HAP-1 (cell line): Measurements from ENCODE around the gene JPH2.

Source experiments
- DNase-seq, 2 experiments: peaks; one replicate each; pipeline ENCODE4 v3.0.0-alpha.2; 2016 to 2020; ENCODE audit warnings: low spot score in 2 of 2
- H3K27me3 ChIP-seq: fragments of 250-450 bp; sonication (Bioruptor Pico); 2 replicates; pipeline ENCODE4 v1.5.1; 2020; ENCODE audit warnings: low read depth, mild to moderate bottlenecking, moderate library complexity
- H3K36me3 ChIP-seq: fragments of 250-450 bp; sonication (Bioruptor Pico); replicated peaks from 2 replicates; pipeline ENCODE4 v1.5.1; 2020; ENCODE audit warnings: mild to moderate bottlenecking
- H3K4me1 ChIP-seq: fragments of 250-450 bp; sonication (Bioruptor Pico); 2 replicates; pipeline ENCODE4 v1.5.1; 2020; ENCODE audit warnings: mild to moderate bottlenecking
- H3K4me3 ChIP-seq: fragments of 250-450 bp; sonication (Bioruptor Pico); 2 replicates; pipeline ENCODE4 v1.5.1; 2020; ENCODE audit warnings: mild to moderate bottlenecking, moderate library complexity
- H3K9me3 ChIP-seq: fragments of 250-450 bp; sonication (Bioruptor Pico); 2 replicates; pipeline ENCODE4 v1.5.1; 2020; ENCODE audit warnings: mild to moderate bottlenecking, moderate library complexity
- in situ Hi-C: fragments of 300-500 bp; cut with MboI; formaldehyde crosslinking; loops from 3 replicates; pipeline ENCODE4 v1.14.3; 2020; ENCODE audit warnings: low sequenced_read_pairs, inconsistent platforms, mixed read lengths

The JPH2 gene

GRCh38 chr20:44188752-44189151 lies 1.8 kb upstream of the JPH2 start:
- no peaks in the 10 kb centered on the region for H3K36me3 ChIP-seq
- no peaks in the 10 kb centered on the region for H3K4me1 ChIP-seq
- in situ Hi-C loops, result loop anchor here (5.0 kb wide), 1 partner anchor 71 kb away; no protein-coding TSS in a partner anchor
- H3K27me3 ChIP-seq, result peaks cover 8% of the 10 kb centered on the region
- H3K9me3 ChIP-seq, result no peaks in the 10 kb centered on the region
- no peak for DNase-seq
- H3K4me3 ChIP-seq, result no peak overlapping the region

- Histone ChIP-seq H3K27me3 (peaks cover 8% of the 10 kb centered on the region), H3K36me3 (no peaks in the 10 kb centered on the region), H3K4me1 (no peaks in the 10 kb centered on the region), H3K9me3 (no peaks in the 10 kb centered on the region), H3K4me3 (no peak overlapping the region)
- no peak for DNase-seq
- in situ Hi-C loops, result loop anchor here (5.0 kb wide), 1 partner anchor 71 kb away; no protein-coding TSS in a partner anchor
Observed at GRCh38 chr20:44187772-44188709, 1.1 kb upstream of the JPH2 start.

- H3K27me3 ChIP-seq, result peaks cover 8% of the 10 kb centered on the region
- no peak overlapping the region for H3K4me3 ChIP-seq
- DNase-seq, result no peak
- no peaks in the 10 kb centered on the region for H3K36me3 ChIP-seq
- no peaks in the 10 kb centered on the region for H3K4me1 ChIP-seq
- no peaks in the 10 kb centered on the region for H3K9me3 ChIP-seq
- in situ Hi-C loops, result loop anchor here (5.0 kb wide), 1 partner anchor 69 kb away; no protein-coding TSS in a partner anchor
Observed at GRCh38 chr20:44186674-44187053, 324 bp downstream of the JPH2 start.

- no peaks in the 10 kb centered on the region for H3K36me3 ChIP-seq
- no peaks in the 10 kb centered on the region for H3K9me3 ChIP-seq
- H3K4me1 ChIP-seq, result no peaks in the 10 kb centered on the region
- H3K4me3 ChIP-seq, result no peak overlapping the region
- in situ Hi-C loops, result loop anchor here (5.0 kb wide), 1 partner anchor 69 kb away; no protein-coding TSS in a partner anchor
- H3K27me3 ChIP-seq, result peaks cover 8% of the 10 kb centered on the region
- no peak for DNase-seq
Observed at GRCh38 chr20:44186201-44186600, 787 bp downstream of the JPH2 start.

- Histone ChIP-seq H3K4me3 (no peak overlapping the region), H3K4me1 (no peaks in the 10 kb centered on the region), H3K36me3 (no peaks in the 10 kb centered on the region), H3K9me3 (no peaks in the 10 kb centered on the region), H3K27me3 (peaks cover 8% of the 10 kb centered on the region)
- DNase-seq, result no peak
- in situ Hi-C loops, result loop anchor here (5.0 kb wide), 1 partner anchor 68 kb away; no protein-coding TSS in a partner anchor
Observed at GRCh38 chr20:44185574-44185973, 1.4 kb downstream of the JPH2 start.

- Histone ChIP-seq H3K4me3 (no peak overlapping the region), H3K9me3 (no peaks in the 10 kb centered on the region), H3K27me3 (peaks cover 11% of the 10 kb centered on the region), H3K4me1 (no peaks in the 10 kb centered on the region), H3K36me3 (no peaks in the 10 kb centered on the region)
- no peak for DNase-seq
- in situ Hi-C loops, result no loop called here
Observed at GRCh38 chr20:44183282-44183681, 3.7 kb downstream of the JPH2 start.

- Histone ChIP-seq H3K27me3 (peaks cover 9% of the 10 kb centered on the region), H3K4me1 (no peaks in the 10 kb centered on the region), H3K9me3 (no peaks in the 10 kb centered on the region), H3K4me3 (no peak overlapping the region), H3K36me3 (no peaks in the 10 kb centered on the region)
- no peak for DNase-seq
- in situ Hi-C loops, result no loop called here
Observed at GRCh38 chr20:44182863-44183262, 4.1 kb downstream of the JPH2 start.

- no peaks in the 10 kb centered on the region for H3K4me1 ChIP-seq
- no peak for DNase-seq
- H3K9me3 ChIP-seq, result no peaks in the 10 kb centered on the region
- no peaks in the 10 kb centered on the region for H3K36me3 ChIP-seq
- H3K4me3 ChIP-seq, result no peak overlapping the region
- peaks cover 8% of the 10 kb centered on the region; the same call in 1 of the 2 replicates for H3K27me3 ChIP-seq
- in situ Hi-C loops, result no loop called here
Observed at GRCh38 chr20:44182135-44182765, 4.7 kb downstream of the JPH2 start.

GRCh38 chr20:44181611-44182010 lies 5.4 kb downstream of the JPH2 start:
- peaks cover 3% of the 10 kb centered on the region; the same call in 1 of the 2 replicates for H3K27me3 ChIP-seq
- DNase-seq, result no peak
- in situ Hi-C loops, result no loop called here
- H3K9me3 ChIP-seq, result no peaks in the 10 kb centered on the region
- no peak overlapping the region for H3K4me3 ChIP-seq
- H3K36me3 ChIP-seq, result no peaks in the 10 kb centered on the region
- H3K4me1 ChIP-seq, result no peaks in the 10 kb centered on the region

- DNase-seq, result no peak
- no peaks in the 10 kb centered on the region for H3K4me1 ChIP-seq
- no peaks in the 10 kb centered on the region for H3K9me3 ChIP-seq
- in situ Hi-C loops, result no loop called here
- no peak overlapping the region for H3K4me3 ChIP-seq
- H3K36me3 ChIP-seq, result no peaks in the 10 kb centered on the region
- peaks cover 3% of the 10 kb centered on the region; the same call in 1 of the 2 replicates for H3K27me3 ChIP-seq
Observed at GRCh38 chr20:44180814-44181213, 6.2 kb downstream of the JPH2 start.

GRCh38 chr20:44176833-44177534 lies 10.0 kb downstream of the JPH2 start:
- Histone ChIP-seq H3K4me3 (no peak overlapping the region), H3K36me3 (no peaks in the 10 kb centered on the region), H3K27me3 (peaks cover 13% of the 10 kb centered on the region), H3K9me3 (no peaks in the 10 kb centered on the region), H3K4me1 (no peaks in the 10 kb centered on the region)
- in situ Hi-C loops, result no loop called here
- no peak for DNase-seq

- no peaks in the 10 kb centered on the region for H3K9me3 ChIP-seq
- in situ Hi-C loops, result no loop called here
- no peak overlapping the region for H3K4me3 ChIP-seq
- H3K4me1 ChIP-seq, result no peaks in the 10 kb centered on the region
- DNase-seq, result no peak
- no peaks in the 10 kb centered on the region for H3K36me3 ChIP-seq
- H3K27me3 ChIP-seq, result peaks cover 29% of the 10 kb centered on the region
Observed at GRCh38 chr20:44174996-44175765, 11.8 kb downstream of the JPH2 start.

- no peaks in the 10 kb centered on the region for H3K36me3 ChIP-seq
- no peak overlapping the region for H3K4me3 ChIP-seq
- in situ Hi-C loops, result no loop called here
- peaks cover 28% of the 10 kb centered on the region for H3K27me3 ChIP-seq
- no peaks in the 10 kb centered on the region for H3K4me1 ChIP-seq
- H3K9me3 ChIP-seq, result no peaks in the 10 kb centered on the region
- DNase-seq, result no peak
Observed at GRCh38 chr20:44173846-44174245, 13.1 kb downstream of the JPH2 start.
